K562 (cell line): ENCODE measurements around the gene ZSCAN2. TPM values are rescaled to one million over a fixed set of nuclear protein-coding genes. Genes with fewer than 3 reads are reported as not detected.

ENCODE experiments used
- HDAC2 ChIP-seq: fragments of 450-650 bp; IDR thresholded peaks from 2 replicates; pipeline ENCODE4 v1.6.1; 2016; ENCODE audit warnings: mild to moderate bottlenecking
- KDM1A ChIP-seq, 2 experiments: fragments of 450-650 bp; IDR thresholded peaks; 2 replicates each; pipeline ENCODE4 v1.6.1; 2016; ENCODE audit warnings: mild to moderate bottlenecking in 2 of 2
- MTA3 ChIP-seq: fragments of 450-650 bp; formaldehyde crosslinking; IDR thresholded peaks from 2 replicates; pipeline ENCODE4 v1.6.1; 2017; ENCODE audit warnings: mild to moderate bottlenecking, borderline replicate concordance
- RCOR1 ChIP-seq, 2 experiments: IDR thresholded peaks; 2 replicates each; pipeline ENCODE4 v1.6.1; 2012; ENCODE audit warnings: low read depth in 2 of 2, low read length in 2 of 2, borderline replicate concordance in 1 of 2, improper control_type of control experiment in 1 of 2
- polyA plus RNA-seq, 8 experiments: library from polyadenylated mRNA; depleted of rRNA in 4 of 8; stranded (reverse) in 5 of 8; unstranded in 3 of 8; fragments of >200 nt; fragmentation: Nextera tagmentation in 2 of 8; fragmentation: Illumina TruSeq in 1 of 8; extraction: Ambion mirVana in 2 of 8; extraction: Trizol in 1 of 8; gene quantifications; 2 replicates each; pipeline versions ENCODE4 v1.2.1 to v1.2.3, GENCODE V29; 2011 to 2014; ENCODE audit warnings: inconsistent platforms in 1 of 8, missing spikeins in 1 of 8
- total RNA-seq, 7 experiments: library from RNA; depleted of rRNA in 6 of 7; stranded (reverse); fragments of >200 nt in 6 of 7; fragmentation: Illumina TruSeq in 2 of 7; extraction: Trizol in 2 of 7; gene quantifications; 2 replicates each; pipeline versions ENCODE4 v1.2.1 to v1.2.3, GENCODE V29; 2011 to 2021; ENCODE audit warnings: low replicate concordance in 1 of 7
- TF ChIP-seq, protein P1 (sequence below), 2 experiments: fragments of 450-650 bp; formaldehyde crosslinking in 1 of 2; IDR thresholded peaks; 2 replicates each; pipeline versions ENCODE4 v1.4.0 to v1.6.1; 2014 to 2020; ENCODE audit warnings: mild to moderate bottlenecking in 2 of 2, borderline replicate concordance in 1 of 2, low read depth in 1 of 2
- TF ChIP-seq, protein P2 (sequence below): fragments of 450-650 bp; IDR thresholded peaks from 2 replicates; pipeline ENCODE4 v1.6.1; 2016; ENCODE audit warnings: low read depth
- TF ChIP-seq, protein P3 (sequence below): IDR thresholded peaks from 2 replicates; pipeline ENCODE4 v1.6.1; 2011; ENCODE audit warnings: borderline replicate concordance, low read depth, mild to moderate bottlenecking, moderate library complexity, low read length; ENCODE audit not compliant: insufficient read depth, poor library complexity, severe bottlenecking

Gene ZSCAN2
- total and polyA plus RNA-seq, 9 of the 15 experiments (the other 6 are each of a cell fraction or from before 2014, with no cell fraction given) = 1.7 to 14.2 (median 6.6) TPM

DNA sequence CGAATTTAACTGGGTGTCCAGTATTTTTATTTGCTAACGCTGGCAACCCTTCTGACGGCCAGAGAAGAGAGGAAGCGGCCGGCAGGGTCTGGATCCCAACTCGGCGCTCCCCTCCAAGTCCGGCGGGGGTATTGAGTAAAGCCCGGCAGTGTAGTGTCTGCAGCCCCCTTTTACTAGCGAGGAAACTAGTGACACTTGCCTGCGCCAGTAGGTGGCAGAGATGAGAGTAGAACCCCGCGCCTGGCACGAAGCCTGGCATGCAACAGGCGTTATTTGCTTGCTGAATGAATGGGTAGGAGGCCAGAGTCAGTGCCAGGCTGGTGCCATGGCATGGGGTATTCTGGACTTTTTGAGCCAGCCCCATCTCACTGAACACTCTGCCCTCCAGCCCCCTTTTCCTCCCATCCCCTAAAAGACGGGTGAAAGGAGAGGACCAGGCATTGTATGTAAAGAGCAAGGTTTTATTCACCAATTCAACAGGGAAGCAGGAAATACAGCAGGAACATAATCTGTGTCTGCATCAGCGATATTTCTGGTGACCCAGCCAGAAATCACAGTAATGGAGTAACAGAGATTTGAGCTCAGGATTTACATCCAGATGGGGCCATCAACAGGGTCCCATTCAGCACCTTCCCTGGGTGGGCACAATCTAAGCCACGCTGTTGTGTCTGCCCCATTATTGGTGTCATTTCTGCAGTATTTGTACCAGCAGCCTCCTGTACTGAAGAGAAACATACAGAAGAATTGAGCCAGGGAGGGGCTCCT lies 54.1 kb downstream of the ZSCAN2 start (continued):
- TF ChIP-seq, protein P1, sequence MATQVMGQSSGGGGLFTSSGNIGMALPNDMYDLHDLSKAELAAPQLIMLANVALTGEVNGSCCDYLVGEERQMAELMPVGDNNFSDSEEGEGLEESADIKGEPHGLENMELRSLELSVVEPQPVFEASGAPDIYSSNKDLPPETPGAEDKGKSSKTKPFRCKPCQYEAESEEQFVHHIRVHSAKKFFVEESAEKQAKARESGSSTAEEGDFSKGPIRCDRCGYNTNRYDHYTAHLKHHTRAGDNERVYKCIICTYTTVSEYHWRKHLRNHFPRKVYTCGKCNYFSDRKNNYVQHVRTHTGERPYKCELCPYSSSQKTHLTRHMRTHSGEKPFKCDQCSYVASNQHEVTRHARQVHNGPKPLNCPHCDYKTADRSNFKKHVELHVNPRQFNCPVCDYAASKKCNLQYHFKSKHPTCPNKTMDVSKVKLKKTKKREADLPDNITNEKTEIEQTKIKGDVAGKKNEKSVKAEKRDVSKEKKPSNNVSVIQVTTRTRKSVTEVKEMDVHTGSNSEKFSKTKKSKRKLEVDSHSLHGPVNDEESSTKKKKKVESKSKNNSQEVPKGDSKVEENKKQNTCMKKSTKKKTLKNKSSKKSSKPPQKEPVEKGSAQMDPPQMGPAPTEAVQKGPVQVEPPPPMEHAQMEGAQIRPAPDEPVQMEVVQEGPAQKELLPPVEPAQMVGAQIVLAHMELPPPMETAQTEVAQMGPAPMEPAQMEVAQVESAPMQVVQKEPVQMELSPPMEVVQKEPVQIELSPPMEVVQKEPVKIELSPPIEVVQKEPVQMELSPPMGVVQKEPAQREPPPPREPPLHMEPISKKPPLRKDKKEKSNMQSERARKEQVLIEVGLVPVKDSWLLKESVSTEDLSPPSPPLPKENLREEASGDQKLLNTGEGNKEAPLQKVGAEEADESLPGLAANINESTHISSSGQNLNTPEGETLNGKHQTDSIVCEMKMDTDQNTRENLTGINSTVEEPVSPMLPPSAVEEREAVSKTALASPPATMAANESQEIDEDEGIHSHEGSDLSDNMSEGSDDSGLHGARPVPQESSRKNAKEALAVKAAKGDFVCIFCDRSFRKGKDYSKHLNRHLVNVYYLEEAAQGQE (IDR thresholded peaks at IDR 0.05; ENCODE audit: borderline replicate concordance) = peak; percentile 30; the same call in 1 of the 2 replicates
- TF ChIP-seq, protein P1 (CRISPR knock-in tag; IDR thresholded peaks at IDR 0.05; ENCODE audit: low read depth) = no peak
- TF ChIP-seq, protein P2, sequence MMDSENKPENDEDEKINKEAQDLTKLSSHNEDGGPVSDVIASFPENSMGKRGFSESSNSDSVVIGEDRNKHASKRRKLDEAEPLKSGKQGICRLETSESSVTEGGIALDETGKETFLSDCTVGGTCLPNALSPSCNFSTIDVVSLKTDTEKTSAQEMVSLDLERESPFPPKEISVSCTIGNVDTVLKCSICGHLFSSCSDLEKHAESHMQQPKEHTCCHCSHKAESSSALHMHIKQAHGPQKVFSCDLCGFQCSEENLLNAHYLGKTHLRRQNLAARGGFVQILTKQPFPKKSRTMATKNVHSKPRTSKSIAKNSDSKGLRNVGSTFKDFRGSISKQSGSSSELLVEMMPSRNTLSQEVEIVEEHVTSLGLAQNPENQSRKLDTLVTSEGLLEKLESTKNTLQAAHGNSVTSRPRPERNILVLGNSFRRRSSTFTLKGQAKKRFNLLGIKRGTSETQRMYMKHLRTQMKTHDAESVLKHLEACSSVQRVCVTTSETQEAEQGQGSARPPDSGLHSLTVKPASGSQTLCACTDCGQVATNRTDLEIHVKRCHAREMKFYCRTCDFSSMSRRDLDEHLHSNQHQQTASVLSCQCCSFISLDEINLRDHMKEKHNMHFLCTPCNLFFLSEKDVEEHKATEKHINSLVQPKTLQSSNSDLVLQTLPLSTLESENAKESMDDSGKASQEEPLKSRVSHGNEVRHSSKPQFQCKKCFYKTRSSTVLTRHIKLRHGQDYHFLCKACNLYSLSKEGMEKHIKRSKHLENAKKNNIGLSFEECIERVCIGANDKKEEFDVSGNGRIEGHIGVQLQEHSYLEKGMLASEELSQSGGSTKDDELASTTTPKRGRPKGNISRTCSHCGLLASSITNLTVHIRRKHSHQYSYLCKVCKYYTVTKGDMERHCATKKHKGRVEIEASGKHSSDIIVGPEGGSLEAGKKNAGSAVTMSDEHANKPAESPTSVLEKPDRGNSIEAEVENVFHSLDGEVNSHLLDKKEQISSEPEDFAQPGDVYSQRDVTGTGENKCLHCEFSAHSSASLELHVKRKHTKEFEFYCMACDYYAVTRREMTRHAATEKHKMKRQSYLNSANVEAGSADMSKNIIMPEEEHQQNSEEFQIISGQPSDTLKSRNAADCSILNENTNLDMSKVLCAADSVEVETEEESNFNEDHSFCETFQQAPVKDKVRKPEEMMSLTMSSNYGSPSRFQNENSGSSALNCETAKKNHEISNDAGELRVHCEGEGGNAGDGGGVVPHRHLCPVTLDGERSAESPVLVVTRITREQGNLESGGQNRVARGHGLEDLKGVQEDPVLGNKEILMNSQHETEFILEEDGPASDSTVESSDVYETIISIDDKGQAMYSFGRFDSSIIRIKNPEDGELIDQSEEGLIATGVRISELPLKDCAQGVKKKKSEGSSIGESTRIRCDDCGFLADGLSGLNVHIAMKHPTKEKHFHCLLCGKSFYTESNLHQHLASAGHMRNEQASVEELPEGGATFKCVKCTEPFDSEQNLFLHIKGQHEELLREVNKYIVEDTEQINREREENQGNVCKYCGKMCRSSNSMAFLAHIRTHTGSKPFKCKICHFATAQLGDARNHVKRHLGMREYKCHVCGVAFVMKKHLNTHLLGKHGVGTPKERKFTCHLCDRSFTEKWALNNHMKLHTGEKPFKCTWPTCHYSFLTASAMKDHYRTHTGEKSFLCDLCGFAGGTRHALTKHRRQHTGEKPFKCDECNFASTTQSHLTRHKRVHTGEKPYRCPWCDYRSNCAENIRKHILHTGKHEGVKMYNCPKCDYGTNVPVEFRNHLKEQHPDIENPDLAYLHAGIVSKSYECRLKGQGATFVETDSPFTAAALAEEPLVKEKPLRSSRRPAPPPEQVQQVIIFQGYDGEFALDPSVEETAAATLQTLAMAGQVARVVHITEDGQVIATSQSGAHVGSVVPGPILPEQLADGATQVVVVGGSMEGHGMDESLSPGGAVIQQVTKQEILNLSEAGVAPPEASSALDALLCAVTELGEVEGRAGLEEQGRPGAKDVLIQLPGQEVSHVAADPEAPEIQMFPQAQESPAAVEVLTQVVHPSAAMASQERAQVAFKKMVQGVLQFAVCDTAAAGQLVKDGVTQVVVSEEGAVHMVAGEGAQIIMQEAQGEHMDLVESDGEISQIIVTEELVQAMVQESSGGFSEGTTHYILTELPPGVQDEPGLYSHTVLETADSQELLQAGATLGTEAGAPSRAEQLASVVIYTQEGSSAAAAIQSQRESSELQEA = no peak
- TF ChIP-seq KDM1A (IDR thresholded peaks at IDR 0.05) (peak; percentile 95 to 97), RCOR1 (IDR thresholded peaks at IDR 0.05; ENCODE audit: borderline replicate concordance in 1 of 2, low read depth in 2 of 2, low read length in 2 of 2) (peak; percentile 54 to 79; a peak in 3 of 4 replicates), HDAC2 (peak; percentile 76), MTA3 (0 out of 2 replicates have a peak, but pooled peaks have one; percentile 29)
- TF ChIP-seq, protein P3, sequence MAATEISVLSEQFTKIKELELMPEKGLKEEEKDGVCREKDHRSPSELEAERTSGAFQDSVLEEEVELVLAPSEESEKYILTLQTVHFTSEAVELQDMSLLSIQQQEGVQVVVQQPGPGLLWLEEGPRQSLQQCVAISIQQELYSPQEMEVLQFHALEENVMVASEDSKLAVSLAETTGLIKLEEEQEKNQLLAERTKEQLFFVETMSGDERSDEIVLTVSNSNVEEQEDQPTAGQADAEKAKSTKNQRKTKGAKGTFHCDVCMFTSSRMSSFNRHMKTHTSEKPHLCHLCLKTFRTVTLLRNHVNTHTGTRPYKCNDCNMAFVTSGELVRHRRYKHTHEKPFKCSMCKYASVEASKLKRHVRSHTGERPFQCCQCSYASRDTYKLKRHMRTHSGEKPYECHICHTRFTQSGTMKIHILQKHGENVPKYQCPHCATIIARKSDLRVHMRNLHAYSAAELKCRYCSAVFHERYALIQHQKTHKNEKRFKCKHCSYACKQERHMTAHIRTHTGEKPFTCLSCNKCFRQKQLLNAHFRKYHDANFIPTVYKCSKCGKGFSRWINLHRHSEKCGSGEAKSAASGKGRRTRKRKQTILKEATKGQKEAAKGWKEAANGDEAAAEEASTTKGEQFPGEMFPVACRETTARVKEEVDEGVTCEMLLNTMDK = peak; percentile 48
